ENCODE data around the gene ANAPC7.
A peak's percentile ranks its signal among the peaks of the same experiment; 100 is the strongest.
"Not testable (repeated sequence)": the region's sequence is repeated elsewhere in the genome, so short reads cannot be mapped to it uniquely, and the experiment has no call there.

Gene ANAPC7, protein sequence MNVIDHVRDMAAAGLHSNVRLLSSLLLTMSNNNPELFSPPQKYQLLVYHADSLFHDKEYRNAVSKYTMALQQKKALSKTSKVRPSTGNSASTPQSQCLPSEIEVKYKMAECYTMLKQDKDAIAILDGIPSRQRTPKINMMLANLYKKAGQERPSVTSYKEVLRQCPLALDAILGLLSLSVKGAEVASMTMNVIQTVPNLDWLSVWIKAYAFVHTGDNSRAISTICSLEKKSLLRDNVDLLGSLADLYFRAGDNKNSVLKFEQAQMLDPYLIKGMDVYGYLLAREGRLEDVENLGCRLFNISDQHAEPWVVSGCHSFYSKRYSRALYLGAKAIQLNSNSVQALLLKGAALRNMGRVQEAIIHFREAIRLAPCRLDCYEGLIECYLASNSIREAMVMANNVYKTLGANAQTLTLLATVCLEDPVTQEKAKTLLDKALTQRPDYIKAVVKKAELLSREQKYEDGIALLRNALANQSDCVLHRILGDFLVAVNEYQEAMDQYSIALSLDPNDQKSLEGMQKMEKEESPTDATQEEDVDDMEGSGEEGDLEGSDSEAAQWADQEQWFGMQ

DNA sequence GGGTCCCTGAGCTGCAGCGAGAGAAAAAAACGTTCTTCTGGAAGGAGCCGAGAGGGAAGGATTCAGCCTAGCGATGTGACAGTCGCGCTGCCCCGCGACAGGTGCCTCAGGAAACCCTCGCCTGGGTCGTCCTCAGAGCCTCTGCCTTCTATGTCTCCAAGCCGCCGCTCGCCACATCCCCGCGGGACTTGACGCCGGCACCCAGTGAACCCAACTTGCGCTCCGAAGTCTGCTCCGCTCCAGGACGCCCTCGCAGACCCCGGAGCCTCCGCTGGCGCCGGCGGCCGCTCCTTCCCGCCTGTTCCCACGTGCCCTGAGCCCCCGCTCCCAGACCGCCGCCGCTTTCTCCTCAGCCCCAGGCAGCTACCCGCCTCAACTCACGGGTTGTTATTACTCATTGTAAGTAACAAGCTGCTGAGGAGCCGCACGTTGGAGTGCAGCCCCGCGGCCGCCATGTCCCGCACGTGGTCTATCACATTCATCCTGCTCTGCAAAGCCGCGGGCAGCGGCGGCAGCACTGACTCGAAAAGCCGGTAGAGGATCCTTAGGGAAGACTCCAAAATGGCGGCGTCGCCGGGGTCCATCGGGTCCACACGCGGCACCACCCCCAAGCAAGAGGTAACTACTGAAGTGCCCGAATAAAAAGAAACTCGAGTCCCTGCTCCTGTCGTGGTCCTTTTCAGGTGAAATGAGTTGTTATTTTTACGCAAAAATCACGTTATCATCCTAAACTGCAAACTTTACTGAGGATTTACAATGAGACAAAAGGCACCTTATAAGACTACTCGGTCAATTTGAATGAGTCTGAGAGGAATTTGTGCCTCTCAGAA is at the start of gene ANAPC7:
TSS of gene ANAPC7 (minus strand) at position 563 of the 830 bp plus-strand sequence. CDS start at position 482, 81 bp downstream.
- DNase-seq (ENCODE audit: low read depth): peak; percentile 80

DNA sequence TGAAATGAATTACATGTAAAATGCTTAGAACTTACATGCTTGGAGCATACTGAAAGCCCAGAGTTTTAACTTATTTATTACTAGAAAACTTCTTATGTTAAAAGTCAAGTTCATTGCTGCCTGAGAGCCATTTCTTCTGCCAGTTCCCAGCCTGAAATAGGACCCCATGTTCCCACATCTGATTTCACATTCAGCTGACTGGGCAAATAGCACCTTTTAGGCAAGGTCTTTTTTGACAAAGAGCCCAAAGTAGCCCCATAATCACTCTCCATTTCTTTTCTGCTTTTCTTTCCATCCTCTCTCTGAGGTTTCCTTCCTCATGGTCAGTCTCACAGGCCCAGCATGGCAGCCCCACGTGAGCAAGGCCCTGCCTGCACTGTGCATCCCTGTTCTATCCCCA is 47.8 kb upstream of the ANAPC7 start:
- DNase-seq (ENCODE audit: low read depth): no peak

DNA sequence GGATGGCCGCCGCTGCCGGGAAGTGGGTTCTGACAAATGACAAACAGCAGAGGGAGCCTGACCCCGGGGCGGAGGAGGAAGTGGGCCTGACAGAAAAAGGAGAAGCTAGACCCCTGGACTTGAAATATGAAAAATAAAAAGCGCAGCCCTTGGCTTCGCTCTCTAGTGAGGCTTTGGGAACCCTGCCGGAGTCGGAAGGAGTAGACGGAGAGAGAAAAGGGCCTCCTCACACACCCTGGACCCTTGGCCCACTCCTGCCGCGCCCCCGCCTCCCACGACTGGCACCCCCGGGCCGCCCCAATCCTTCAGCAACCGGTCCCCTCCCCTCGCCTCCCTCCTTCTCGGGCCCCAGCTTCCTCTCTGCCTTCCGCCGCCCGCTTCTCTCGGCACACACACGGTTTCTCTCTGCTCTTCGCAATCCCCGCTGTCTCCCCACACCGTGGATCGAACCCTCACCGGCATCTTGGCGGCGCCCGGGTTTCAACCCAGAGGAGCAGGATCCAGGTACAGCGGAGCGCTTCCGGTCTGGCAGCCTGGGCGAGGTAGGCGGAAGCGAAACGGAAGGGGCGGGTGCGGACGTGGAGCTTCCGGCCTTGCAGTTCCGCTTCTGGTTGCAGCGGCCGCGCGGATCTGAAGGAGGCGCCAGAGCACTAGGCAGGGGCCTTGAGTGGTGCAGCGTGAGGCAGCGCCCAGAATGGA is 46.4 kb upstream of the ANAPC7 start, which contains the start of gene ARPC3:
TSS of gene ARPC3 (minus strand) at position 539 of the 699 bp plus-strand sequence. CDS start at position 462, 77 bp downstream.
- DNase-seq (ENCODE audit: low read depth): peak; percentile 90

DNA sequence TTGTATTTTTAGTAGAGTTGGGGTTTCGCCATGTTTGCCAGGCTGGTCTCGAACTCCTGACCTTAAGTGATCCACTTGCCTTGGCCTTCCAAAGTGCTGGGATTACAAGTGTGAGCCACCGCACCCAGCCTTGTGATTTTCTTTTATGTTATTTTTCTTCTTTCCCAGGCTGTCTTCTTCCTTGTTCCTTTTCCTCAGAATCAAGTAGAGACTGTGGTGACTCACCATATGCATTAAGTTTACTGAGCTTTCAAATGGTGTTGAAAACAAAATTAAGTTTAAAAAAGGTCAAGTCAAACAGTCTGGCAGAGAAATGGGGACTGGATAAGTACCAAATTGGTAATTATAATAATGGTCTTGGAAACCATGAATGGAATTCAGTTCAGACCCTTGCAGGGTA is 40.9 kb upstream of the ANAPC7 start:
- DNase-seq (ENCODE audit: low read depth): no peak

DNA sequence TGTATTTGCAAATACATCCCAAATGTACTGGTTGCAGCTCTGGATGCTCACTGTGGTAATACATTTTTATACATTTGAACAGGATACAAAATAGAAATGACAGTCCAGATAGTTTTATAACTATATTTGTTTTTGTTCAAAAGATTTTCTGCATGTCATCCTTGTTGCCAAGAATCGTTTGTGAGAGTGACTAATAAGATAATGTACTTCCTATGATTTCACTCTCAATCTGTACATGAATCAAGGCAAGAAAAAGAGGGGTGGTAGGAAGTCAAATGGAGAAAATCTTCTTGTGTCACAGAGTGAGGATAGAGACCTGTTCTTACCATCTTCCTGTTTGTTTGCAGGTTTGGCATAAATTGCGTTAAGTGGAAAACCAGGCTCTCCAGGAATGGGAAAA is 32.7 kb upstream of the ANAPC7 start:
- no peak for DNase-seq (ENCODE audit: low read depth)

DNA sequence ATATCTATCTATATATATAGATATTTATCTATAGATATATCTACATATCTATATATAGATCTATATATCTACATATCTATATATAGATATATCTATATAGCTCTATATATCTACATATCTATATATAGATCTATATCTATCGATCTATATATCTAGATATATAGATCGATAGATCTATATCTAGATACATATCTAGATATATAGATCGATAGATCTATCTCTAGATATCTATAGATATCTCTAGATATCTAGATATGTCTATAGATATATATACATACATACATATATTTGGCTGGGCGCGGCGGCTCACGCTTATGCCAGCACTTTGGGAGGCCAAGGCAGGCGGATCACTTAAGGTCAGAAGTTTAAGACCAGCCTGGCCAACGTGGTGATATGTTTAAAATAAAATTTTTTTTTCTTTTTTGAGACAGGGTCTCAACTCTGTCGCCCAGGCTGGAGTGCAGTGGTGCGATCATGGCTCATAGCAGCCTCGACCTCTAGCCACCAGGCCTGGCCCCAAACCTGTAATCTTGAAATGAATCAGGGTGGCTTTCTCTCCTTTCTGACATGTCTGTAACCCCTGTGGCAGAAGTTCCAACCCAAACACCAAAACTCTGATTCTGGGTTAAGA is 28.6 kb upstream of the ANAPC7 start:
- DNase-seq (ENCODE audit: low read depth): no peak

DNA sequence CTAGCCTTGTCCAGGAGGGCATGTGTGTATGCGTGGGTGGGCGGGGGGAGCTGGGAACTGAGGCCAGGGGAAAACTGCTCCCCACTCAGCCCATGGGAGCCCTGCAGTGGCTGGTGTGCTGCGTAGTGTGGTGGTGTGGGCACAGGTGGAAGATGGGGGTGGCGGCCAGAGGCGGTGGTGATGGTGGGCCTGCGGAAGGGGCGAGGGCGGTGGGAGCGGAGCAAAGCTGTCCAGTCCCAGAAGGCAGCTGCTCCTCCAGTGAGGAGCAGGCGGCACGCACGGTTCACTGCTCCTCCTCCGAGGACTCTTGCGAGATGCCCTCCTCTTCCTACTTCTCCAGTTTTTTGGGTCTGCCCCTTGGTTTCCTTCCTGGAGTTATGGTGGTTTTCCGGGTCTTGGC is 26.2 kb upstream of the ANAPC7 start:
- not testable (repeated sequence) for DNase-seq (ENCODE audit: low read depth)

DNA sequence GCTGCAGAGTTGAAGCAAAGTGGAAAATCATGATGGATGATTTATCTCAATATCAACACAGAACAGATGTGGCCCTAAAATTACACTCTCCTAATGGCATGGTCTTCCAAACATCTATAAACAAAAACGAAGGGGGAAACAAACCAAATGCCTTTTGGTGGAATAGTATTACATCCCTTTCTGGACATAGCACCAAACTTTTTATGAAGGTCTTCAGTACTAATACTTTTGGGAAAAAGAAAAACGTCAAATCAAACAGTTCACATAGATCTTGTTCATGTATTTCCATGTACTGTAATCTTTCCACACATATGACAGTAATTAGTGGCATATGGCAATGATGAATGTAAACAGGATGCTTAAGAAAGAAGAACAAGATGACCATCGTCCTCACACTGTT is 22.9 kb upstream of the ANAPC7 start:
- DNase-seq (ENCODE audit: low read depth): no peak

DNA sequence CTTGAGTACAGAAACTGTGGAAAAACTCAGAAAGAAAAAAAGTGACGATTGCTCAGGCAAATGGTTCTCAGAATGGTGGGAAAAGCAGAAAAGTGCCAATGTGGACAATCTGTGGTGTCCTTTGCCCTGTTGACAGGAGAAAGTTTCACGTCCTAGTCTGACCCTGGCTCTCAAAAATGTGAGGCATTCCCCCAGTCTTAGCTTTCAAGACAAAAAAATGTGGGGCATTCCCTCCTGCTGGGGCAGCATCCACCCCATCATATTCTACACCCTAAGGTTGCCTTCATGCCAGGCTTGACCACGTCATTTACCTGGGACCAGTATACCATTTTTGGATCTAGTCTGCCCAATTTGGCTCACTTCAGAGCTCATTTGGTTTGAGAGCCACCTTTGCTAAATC is 20.7 kb upstream of the ANAPC7 start:
- no peak for DNase-seq (ENCODE audit: low read depth)

DNA sequence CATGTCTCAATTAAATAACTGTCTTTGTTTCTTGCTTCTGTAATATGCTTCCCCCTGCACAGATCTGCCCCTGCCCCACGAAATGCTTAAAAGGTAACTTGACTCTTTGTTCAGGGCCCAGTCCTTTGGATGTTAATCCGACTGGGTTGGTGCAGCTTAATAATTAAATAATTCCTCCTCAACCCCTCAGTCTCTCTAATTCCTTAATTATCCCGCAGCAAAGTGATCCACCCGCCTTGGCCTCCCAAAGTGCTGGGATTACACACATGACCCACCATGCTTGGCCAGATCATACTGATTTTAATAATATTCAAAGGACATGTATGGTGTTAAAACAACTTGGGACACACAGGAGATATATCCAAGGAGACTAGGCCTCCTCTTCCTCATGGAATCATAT is 18.2 kb upstream of the ANAPC7 start:
- DNase-seq (ENCODE audit: low read depth): no peak

DNA sequence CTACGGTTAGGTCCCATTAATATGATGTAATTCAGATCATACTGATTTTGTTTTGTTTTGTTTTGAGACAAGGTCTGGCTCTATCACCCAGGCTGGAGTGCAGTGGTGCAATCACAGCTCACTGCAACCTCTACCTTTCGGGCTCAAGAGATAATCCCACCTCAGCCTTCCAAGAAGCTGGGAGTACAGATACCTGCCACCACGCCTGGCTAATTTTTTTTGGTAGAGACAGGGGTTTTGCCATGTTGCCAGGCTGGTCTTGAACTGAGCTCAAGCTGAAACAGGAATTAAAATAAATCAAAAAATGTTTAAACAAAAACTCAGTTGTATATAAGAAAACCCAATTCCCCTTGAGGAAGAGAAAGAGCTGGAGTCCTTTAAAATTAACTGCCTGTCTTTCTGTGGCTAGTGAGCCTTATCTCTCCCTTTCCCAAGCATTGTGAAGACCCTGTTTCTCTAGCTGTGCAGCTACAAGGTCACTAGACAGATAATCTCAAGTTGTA is 17.7 kb upstream of the ANAPC7 start:
- no peak for DNase-seq (ENCODE audit: low read depth)

DNA sequence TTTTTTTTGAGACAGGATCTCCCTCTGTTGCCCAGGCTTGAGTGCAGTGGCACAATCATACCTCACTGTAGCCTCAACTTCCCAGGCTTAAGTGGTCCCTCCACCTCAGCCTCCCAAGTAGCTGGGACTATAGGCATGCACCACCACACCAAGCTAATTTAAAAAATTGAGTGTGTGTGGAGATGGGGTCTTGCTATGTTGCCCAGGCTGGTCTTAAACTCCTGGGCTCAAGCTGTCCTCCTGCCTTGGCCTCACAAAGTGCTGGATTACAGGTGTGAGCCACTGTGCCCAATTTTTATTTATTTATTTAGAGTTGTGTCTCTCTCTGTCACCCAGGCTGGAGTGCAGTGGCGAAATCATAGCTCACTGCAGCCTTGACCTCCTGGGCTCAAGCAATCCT is 17.1 kb upstream of the ANAPC7 start:
- not testable (repeated sequence) for DNase-seq (ENCODE audit: low read depth)

DNA sequence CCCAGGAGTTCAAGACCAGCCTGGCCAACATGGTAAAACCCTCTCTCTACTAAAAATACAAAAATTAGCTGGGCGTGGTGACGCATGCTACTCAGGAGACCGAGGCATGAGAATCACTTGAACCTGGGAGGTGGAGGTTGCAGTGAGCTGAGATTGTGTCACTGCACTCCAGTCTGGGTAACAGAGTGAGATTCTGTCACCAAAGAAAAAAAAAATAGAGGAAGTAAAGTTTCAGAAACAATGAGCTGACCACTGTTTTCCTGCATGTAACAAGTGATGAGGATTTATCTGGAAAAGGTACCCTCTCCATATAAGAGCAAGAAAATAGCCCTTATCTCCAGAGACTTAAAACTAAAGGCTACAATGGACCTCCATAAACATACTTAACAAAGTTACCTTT is 13.6 kb upstream of the ANAPC7 start:
- not testable (repeated sequence) for DNase-seq (ENCODE audit: low read depth)

DNA sequence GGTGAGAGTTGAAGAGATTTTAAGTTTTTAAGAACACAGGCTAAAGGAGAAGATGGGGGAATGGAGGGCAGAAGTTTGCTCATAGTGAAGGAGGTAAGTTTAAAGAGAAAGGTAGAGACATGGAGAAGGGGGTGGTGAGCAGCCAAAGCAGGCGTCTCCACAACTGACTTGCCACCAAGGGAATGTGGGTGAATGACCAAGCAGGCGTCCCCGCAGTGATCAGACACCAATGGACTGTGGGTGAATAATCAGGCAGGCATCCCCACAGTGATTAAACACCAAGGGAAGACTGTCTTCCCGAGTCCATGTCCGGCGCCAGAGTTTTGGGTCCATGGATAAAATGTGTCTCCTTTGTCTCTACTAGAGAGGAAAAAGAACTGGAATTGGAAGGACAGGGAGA is 6.6 kb upstream of the ANAPC7 start:
- not testable (repeated sequence) for DNase-seq (ENCODE audit: low read depth)

DNA sequence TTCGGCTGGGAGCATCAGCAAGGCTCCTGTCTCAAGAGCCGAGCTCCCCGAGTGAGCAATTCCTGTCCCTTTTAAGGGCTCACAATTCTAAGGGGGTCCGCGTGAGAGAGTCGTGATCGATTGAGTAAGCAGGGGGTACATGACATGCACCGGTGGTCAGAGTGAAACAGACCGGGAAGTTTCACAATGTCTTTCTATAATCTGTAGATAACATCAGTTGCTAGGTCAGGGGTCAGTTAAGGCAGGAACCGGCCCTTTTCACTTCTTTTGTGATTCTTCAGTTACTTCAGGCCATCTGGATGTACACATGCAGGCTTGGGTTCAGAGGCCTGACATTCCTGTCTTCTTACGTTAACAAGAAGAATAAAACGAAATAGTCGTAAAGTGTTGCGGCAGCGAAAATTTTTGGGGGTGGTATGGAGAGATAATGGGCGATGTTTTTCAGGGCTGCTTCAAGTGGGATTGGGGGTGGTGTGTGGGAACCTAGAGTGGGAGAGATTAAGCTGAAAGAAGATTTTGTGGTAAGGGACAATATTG is 1.7 kb upstream of the ANAPC7 start:
- not testable (repeated sequence) for DNase-seq (ENCODE audit: low read depth)

DNA sequence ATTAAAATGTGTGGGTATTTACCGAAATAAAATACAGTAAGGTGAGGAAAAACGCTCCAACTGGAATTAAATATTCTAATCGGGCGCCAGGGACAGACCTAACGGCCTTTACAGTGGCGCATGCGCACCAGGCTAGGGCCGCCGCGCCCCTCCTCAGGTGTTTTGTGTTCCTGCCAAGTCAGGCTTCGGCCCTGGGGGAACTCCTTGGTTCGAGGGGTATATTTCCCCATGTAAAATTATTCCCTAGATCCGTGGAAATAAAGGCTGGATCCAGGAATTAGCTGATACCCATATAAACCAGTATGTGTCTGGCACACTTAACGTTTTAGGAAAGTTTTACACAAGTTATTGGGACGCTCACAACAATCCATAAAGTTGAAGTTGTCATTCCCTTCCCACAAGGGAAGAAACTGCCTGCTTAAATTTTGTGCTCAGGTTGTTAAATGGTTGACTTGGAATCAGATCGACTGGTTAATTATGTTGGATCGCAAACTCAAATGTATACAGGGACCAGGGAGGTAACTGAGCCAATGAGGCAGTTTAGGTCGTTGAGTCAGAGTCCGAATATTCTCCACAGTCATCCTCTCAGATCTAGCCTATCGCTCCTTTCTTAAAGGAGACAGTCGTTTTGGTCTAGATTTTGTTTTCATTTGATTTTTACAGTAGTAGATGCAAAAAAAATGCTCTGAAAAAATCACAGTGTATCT is 621 bp upstream of the ANAPC7 start:
- DNase-seq (ENCODE audit: low read depth): peak; percentile 73

DNA sequence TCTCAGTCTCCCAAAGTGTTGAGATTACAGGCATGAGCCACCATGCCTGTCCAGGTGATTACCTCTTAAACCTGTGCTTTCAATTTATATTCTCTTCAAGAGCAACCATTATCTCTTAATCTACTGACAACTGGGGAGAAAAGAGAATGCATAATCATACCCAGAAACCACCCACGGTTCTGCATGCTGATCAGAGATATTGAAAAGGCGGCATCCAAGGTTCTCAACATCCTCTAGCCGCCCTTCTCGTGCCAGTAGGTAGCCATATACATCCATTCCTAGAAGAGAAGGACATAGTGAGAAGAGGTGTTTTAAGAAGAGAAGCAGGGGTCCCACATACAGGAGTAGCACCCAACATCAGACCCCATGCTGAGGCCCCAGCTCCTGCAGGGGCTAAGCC is 20.8 kb downstream of the ANAPC7 start:
- no peak for DNase-seq (ENCODE audit: low read depth)

DNA sequence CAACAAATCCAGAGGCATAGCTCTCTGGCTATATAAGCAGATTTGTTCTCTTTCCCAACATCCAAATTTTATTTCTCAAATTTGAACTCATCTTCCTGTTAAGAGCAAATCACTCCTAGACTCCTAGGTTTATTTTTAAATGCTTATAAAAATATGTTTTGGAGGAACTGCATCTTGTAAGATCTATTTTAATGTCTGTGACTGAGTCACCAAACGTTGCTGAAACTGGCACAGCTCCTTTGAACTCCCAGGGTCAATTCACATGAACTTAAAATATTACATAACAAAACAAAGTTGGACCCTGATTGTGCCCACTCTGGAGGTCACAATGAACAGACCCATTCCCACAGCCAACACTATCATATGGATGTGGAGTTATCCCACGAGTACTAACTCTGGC is 23.9 kb downstream of the ANAPC7 start:
- DNase-seq (ENCODE audit: low read depth): no peak

DNA sequence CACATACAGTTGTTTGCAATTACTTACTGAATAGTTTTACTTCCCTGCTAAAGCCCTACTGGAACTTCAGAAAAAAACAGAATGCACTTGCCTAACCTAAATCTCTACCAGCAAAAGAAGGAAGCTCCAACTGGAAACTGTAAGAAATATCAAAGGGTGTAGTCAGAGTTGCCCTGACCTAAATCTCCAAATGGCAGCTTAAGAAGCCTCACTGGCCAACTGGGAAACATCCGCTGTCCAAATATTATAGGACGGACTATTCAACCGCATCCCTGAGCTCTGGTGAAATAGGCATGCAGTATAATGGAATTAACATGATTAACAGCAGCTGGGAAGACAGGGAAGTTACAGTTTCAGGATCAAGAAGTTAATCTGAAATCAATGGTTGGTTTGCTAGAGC is 24.3 kb downstream of the ANAPC7 start:
- DNase-seq (ENCODE audit: low read depth): no peak

DNA sequence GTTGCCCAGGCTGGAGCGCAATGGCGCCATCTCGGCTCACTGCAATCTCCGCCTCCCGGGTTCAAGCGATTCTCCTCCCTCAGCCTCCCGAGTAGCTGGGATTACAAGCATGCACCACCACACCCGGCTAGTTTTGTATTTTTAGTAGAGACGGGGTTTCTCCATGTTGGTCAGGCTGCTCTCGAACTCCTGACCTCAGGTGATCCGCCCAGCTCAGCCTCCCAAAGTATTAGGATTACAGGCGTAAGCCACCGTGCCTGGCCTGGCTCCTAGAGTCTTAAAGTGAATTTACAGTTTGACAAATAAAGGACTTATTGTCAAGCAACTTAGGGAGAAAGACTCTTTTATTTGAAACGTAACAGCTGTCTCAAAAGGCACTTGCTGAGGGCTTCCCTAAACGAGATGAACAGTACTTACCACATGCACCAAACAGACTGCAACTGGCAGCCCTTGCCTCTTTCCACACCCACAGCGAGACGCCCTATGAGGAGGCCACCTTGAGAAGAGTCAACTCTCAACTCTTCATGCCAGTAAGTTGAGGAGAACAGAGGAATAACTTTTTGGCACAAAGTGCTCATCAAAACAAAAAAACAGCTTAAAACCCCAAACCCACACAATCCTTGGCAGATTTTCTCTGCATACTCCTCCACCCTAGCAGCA is 25.2 kb downstream of the ANAPC7 start:
- DNase-seq (ENCODE audit: low read depth): not testable (repeated sequence)
